Mesendoderm (in vitro differentiated cells): ENCODE results near the gene SLC22A7.
"Not testable (repeated sequence)": the region's sequence is repeated elsewhere in the genome, so short reads cannot be mapped to it uniquely, and the experiment has no call there.

Experiments
- DNase-seq: peaks from one replicate; pipeline ENCODE4 v3.0.0; 2013
- H2AK5ac ChIP-seq: 2 replicates; pipeline ENCODE4 v1.6.1; 2013; ENCODE audit warnings: low read length, inconsistent platforms
- H2BK120ac ChIP-seq: 2 replicates; pipeline ENCODE4 v1.6.1; 2013; ENCODE audit warnings: low read depth, mild to moderate bottlenecking, low read length, moderate library complexity, mixed read lengths
- H2BK15ac ChIP-seq: replicated peaks from 2 replicates; pipeline ENCODE4 v1.6.1; 2013; ENCODE audit warnings: low read depth, mild to moderate bottlenecking, moderate library complexity
- H2BK5ac ChIP-seq: 2 replicates; pipeline ENCODE4 v1.6.1; 2013; ENCODE audit warnings: low read length, inconsistent platforms
- H3K18ac ChIP-seq: 2 replicates; pipeline ENCODE4 v1.6.1; 2013; ENCODE audit warnings: mild to moderate bottlenecking, low read length, mixed read lengths
- H3K23ac ChIP-seq: one replicate; pipeline ENCODE4 v1.6.1; 2013; ENCODE audit warnings: low read length
- H3K27ac ChIP-seq: 2 replicates; pipeline ENCODE4 v1.5.1; 2013; ENCODE audit warnings: low read depth, mild to moderate bottlenecking, inconsistent platforms, low read length, moderate library complexity
- H3K27me3 ChIP-seq: 2 replicates; pipeline ENCODE4 v1.6.1; 2013; ENCODE audit warnings: low read length, control low read depth, mild to moderate bottlenecking, inconsistent platforms; ENCODE audit not compliant: insufficient read depth, poor library complexity
- H3K36me3 ChIP-seq: 2 replicates; pipeline ENCODE4 v1.6.1; 2013; ENCODE audit warnings: low read length, inconsistent platforms; ENCODE audit not compliant: control insufficient read depth, insufficient read depth
- H3K4ac ChIP-seq: one replicate; pipeline ENCODE4 v1.6.1; 2013; ENCODE audit warnings: low read depth, mild to moderate bottlenecking, low read length, moderate library complexity
- H3K4me1 ChIP-seq: 2 replicates; pipeline ENCODE4 v1.6.1; 2013; ENCODE audit warnings: low read depth, low read length, inconsistent platforms; ENCODE audit not compliant: control insufficient read depth
- H3K4me2 ChIP-seq: 2 replicates; pipeline ENCODE4 v1.6.1; 2013; ENCODE audit warnings: low read length
- H3K4me3 ChIP-seq: 2 replicates; pipeline ENCODE4 v1.5.1; 2013; ENCODE audit warnings: mild to moderate bottlenecking, low read length
- H3K56ac ChIP-seq: one replicate; pipeline ENCODE4 v1.6.1; 2013; ENCODE audit warnings: low read length
- H3K79me1 ChIP-seq: 2 replicates; pipeline ENCODE4 v1.6.1; 2013; ENCODE audit warnings: low read length, inconsistent platforms
- H3K79me2 ChIP-seq: 2 replicates; pipeline ENCODE4 v1.6.1; 2013; ENCODE audit warnings: mild to moderate bottlenecking, low read length; ENCODE audit not compliant: control insufficient read depth, insufficient read depth
- H3K9ac ChIP-seq: 2 replicates; pipeline ENCODE4 v1.6.1; 2013; ENCODE audit warnings: low read length, inconsistent platforms
- H4K5ac ChIP-seq: one replicate; pipeline ENCODE4 v1.6.1; 2013; ENCODE audit warnings: low read length
- H4K8ac ChIP-seq: one replicate; pipeline ENCODE4 v1.6.1; 2013; ENCODE audit warnings: low read depth, mild to moderate bottlenecking, control low read depth, low read length, moderate library complexity
- WGBS: extraction: QIAGEN DNeasy Blood & Tissue Kit; methylation state at CpG from one replicate; pipeline ENCODE4 v1.1.7; 2013; ENCODE audit warnings: low lambda C conversion rate, missing lambda C conversion rate; ENCODE audit not compliant: insufficient coverage; ENCODE audit errors: extremely low coverage; 5-methylcytosine and 5-hydroxymethylcytosine counted together

The SLC22A7 gene

DNA sequence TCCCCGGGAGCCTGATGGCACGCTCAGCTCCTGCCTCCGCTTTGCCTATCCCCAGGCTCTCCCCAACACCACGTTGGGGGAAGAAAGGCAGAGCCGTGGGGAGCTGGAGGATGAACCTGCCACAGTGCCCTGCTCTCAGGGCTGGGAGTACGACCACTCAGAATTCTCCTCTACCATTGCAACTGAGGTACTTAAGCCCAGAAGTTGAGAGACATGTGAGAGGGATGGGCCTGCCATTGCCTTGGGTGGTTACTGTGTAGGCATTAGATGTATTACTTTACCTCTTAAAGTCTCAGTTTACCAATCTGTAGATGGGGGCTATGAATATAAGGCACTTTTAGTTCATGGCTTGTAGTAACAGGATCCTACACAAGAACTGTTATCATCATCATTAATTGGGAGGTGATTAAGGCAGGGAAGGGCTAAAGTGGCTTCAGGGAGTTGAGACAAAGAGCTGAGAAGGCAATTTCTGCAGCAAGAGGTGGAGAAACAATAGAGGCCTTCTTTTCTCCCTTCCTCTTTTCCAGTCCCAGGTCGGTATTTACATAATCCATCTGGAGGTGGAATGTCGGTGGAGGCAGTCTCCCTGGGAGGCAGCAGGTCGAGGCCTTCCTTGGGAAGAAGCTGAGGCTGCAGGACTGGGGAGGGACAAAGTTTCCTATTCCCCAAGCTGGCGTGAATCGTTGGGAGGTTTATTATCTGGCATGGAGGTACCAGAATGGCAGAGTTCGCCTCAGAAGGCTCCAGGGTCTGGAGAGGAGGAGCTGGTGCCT, 691 bp downstream of the SLC22A7 start:
- Histone ChIP-seq H3K9ac (no peak overlapping the region), H3K23ac (no peak overlapping the region), H3K18ac (no peak overlapping the region), H3K79me1 (no peaks in the 10 kb centered on the region), H4K8ac (no peak overlapping the region), H3K36me3 (no peaks in the 10 kb centered on the region), H3K56ac (no peak overlapping the region), H3K27me3 (no peaks in the 10 kb centered on the region), H3K4me1 (no peaks in the 10 kb centered on the region), H2BK15ac (no peak overlapping the region), H2BK5ac (no peak overlapping the region), H3K27ac (no peak overlapping the region), H4K5ac (no peak overlapping the region), H3K4ac (no peak overlapping the region), H3K4me2 (no peak overlapping the region), H2AK5ac (no peak overlapping the region), H3K79me2 (no peaks in the 10 kb centered on the region), H3K4me3 (no peak overlapping the region), H2BK120ac (no peak overlapping the region)
- WGBS = no CpG with 5 or more reads among the region's 12 CpGs
- no peak for DNase-seq

DNA sequence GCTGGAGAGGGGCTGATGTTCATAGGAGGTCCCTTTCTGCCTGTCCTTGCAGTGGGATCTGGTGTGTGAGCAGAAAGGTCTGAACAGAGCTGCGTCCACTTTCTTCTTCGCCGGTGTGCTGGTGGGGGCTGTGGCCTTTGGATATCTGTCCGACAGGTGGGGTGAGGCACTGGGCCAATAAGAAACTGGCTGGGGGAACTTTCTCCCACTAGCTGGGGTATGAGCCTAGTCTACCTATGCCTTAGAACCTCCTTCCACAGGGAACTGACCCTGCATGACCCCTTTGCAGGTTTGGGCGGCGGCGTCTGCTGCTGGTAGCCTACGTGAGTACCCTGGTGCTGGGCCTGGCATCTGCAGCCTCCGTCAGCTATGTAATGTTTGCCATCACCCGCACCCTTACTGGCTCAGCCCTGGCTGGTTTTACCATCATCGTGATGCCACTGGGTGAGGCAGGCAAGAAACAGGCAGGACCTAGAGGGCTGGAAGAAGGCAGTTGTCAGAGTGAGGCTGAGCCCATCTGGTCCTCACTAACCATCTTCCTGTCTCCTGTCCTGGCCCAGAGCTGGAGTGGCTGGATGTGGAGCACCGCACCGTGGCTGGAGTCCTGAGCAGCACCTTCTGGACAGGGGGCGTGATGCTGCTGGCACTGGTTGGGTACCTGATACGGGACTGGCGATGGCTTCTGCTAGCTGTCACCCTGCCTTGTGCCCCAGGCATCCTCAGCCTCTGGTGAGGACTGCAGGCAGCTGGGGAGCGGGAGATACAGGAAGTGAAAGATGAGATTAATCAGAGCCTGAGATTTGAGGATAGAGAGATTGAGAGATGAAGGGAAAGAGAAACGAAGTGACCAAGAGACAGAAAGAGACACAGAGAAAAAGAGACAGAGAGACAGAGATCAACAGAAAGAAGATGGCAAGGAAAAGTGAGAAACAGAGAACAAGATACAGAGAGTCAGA, 1.6 kb downstream of the SLC22A7 start:
- H3K27ac ChIP-seq = no peak overlapping the region
- no peak overlapping the region for H2AK5ac ChIP-seq
- no peak overlapping the region for H4K5ac ChIP-seq
- H4K8ac ChIP-seq = no peak overlapping the region
- H3K27me3 ChIP-seq = no peaks in the 10 kb centered on the region
- WGBS = 100% methylated on average over 1 of the region's 18 CpGs
- H3K4me2 ChIP-seq = no peak overlapping the region
- H3K79me2 ChIP-seq = no peaks in the 10 kb centered on the region
- H3K4me3 ChIP-seq = no peak overlapping the region
- no peak overlapping the region for H2BK15ac ChIP-seq
- H3K79me1 ChIP-seq = no peaks in the 10 kb centered on the region
- no peaks in the 10 kb centered on the region for H3K36me3 ChIP-seq
- no peak for DNase-seq
- H3K18ac ChIP-seq = no peak overlapping the region
- no peak overlapping the region for H2BK120ac ChIP-seq
- H3K4ac ChIP-seq = no peak overlapping the region
- H3K56ac ChIP-seq = no peak overlapping the region
- H3K9ac ChIP-seq = no peak overlapping the region
- no peak overlapping the region for H3K23ac ChIP-seq
- H2BK5ac ChIP-seq = no peak overlapping the region
- H3K4me1 ChIP-seq = no peaks in the 10 kb centered on the region

DNA sequence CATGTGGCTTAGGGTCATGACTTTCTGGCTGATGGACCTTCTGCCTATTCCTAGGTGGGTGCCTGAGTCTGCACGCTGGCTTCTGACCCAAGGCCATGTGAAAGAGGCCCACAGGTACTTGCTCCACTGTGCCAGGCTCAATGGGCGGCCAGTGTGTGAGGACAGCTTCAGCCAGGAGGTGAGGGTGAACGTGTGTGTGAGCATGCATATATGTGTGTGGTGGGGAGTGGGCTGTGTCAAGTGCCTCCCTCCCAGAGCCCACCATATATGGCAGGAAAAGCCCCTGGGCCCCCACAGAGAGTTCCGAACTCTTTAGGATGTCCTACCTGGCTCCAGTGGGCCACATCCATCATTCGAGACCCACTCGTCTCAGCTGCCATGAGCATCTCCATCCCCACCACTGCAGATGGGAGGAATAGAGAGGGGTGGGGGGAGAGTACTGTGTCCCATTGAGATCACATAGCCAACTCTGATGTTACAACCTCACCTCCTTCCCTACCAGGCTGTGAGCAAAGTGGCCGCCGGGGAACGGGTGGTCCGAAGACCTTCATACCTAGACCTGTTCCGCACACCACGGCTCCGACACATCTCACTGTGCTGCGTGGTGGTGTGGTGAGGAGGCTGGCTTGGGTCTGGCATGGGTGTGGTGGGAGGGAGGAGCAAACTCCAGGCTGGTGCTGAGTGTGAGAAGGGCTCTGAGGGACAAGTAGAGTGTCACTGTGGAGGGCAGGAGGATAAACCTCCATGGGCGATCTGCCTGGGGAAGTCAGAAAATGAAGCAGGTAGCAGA, 3.2 kb downstream of the SLC22A7 start:
- H3K27ac ChIP-seq = no peak overlapping the region
- H3K79me1 ChIP-seq = no peaks in the 10 kb centered on the region
- no peaks in the 10 kb centered on the region for H3K36me3 ChIP-seq
- WGBS = no CpG with 5 or more reads among the region's 15 CpGs
- H2BK120ac ChIP-seq = no peak overlapping the region
- H3K18ac ChIP-seq = no peak overlapping the region
- H3K79me2 ChIP-seq = no peaks in the 10 kb centered on the region
- H2AK5ac ChIP-seq = no peak overlapping the region
- no peak overlapping the region for H3K4me2 ChIP-seq
- no peak overlapping the region for H2BK15ac ChIP-seq
- H3K23ac ChIP-seq = no peak overlapping the region
- no peak overlapping the region for H3K56ac ChIP-seq
- no peak overlapping the region for H4K8ac ChIP-seq
- no peak overlapping the region for H3K4ac ChIP-seq
- H3K9ac ChIP-seq = no peak overlapping the region
- no peak overlapping the region for H4K5ac ChIP-seq
- H2BK5ac ChIP-seq = no peak overlapping the region
- H3K27me3 ChIP-seq = no peaks in the 10 kb centered on the region
- H3K4me3 ChIP-seq = no peak overlapping the region
- H3K4me1 ChIP-seq = no peaks in the 10 kb centered on the region
- no peak for DNase-seq

DNA sequence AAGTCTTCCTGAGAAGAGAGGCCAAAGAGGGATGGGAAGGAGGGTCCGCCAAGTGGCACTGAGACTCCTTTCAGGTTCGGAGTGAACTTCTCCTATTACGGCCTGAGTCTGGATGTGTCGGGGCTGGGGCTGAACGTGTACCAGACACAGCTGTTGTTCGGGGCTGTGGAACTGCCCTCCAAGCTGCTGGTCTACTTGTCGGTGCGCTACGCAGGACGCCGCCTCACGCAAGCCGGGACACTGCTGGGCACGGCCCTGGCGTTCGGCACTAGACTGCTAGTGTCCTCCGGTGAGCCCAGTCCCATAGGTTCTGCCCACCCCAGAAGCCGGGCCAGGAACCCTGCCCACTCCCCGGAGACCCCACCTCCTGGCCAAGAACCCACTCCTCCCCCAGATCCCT, 4.1 kb downstream of the SLC22A7 start:
- Histone ChIP-seq H3K36me3 (no peaks in the 10 kb centered on the region), H2BK120ac (no peak overlapping the region), H3K4ac (no peak overlapping the region), H3K56ac (no peak overlapping the region), H3K79me1 (no peaks in the 10 kb centered on the region), H3K23ac (no peak overlapping the region), H3K18ac (no peak overlapping the region), H3K27ac (no peak overlapping the region), H2BK5ac (no peak overlapping the region), H3K4me2 (no peak overlapping the region), H3K79me2 (no peaks in the 10 kb centered on the region), H4K5ac (no peak overlapping the region), H3K27me3 (no peaks in the 10 kb centered on the region), H3K4me3 (no peak overlapping the region), H2AK5ac (no peak overlapping the region), H2BK15ac (no peak overlapping the region), H3K4me1 (no peaks in the 10 kb centered on the region), H4K8ac (no peak overlapping the region), H3K9ac (no peak overlapping the region)
- no CpG with 5 or more reads among the region's 19 CpGs for WGBS
- DNase-seq = no peak

DNA sequence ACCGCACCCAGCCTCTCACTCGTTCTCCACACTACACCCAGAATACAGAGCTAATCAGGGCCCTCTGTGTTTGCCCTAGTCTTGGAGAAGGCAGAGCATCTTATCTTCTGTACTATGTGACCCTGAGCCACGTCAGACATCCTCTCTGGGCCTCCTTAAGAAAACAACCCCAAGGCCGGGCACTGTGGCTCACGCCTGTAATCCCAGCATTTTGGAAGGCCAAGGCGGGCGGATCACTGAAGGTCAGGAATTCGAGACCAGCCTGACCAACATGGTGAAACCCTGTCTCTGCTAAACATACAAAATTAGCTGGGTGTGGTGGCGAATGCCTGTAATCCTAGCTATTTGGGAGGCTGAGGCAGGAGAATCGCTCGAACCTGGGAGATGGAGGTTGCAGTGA, 4.9 kb downstream of the SLC22A7 start:
- not testable (repeated sequence) for H4K8ac ChIP-seq, DNase-seq, H4K5ac ChIP-seq, H3K79me2 ChIP-seq, H3K18ac ChIP-seq, H2BK5ac ChIP-seq, H3K27ac ChIP-seq, H2BK120ac ChIP-seq, H3K36me3 ChIP-seq, H3K23ac ChIP-seq, H3K4me2 ChIP-seq, H3K79me1 ChIP-seq, H3K27me3 ChIP-seq, H3K4ac ChIP-seq, H2BK15ac ChIP-seq, H3K9ac ChIP-seq, H3K56ac ChIP-seq, H3K4me1 ChIP-seq, H2AK5ac ChIP-seq, H3K4me3 ChIP-seq
- no CpG with 5 or more reads among the region's 11 CpGs for WGBS
